ENCODE data around the gene INF2. TPM values are rescaled to one million over a fixed set of nuclear protein-coding genes. Genes with fewer than 3 reads are reported as not detected.

The INF2 gene
- total RNA-seq, 4 donors from 2014 or later: 187 to 510 (median 205) TPM

DNA sequence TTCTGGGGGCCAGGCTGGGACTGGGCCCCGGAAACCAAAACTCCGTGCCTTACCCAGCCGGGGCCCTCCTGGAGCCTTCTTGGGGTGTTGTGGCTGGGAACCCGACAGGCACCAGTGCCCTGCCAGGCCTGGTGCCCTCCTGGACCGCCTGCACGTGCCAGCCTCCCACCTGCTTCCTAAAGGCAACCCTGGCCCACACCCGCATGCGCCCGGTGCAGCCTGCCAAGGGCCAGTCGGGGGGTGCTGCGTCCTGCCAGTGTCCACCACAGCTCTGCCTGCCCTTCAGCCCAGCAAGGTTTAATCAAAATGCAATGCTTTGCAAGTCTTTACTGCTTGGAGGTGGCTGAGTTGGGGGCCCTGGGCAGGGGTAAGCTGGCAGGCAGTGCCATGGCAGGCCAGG is 29.5 kb downstream of the INF2 start:
- peaks cover 15 to 20% (median 18%) of the 10 kb centered on the region in 4 donors for H3K4me1 ChIP-seq
- intact Hi-C loops (cut with DNase I; ENCODE audit: low total_unique reads) (no loop called here), in situ Hi-C loops (cut with MboI; ENCODE audit: low pct_ligation_motif_present in 1 of 4, low pct_unique_long_range_greater_than_20kb in 1 of 4, low sequenced_read_pairs in 3 of 4) (loop anchor here in 1 of 4 donors (10.0 kb wide), 1 partner anchor 74 kb away; no protein-coding TSS in a partner anchor)
- H3K36me3 ChIP-seq: peaks cover 0 to 12% (median 4%) of the 10 kb centered on the region in 4 donors
- no peaks in the 10 kb centered on the region for H3K27me3 ChIP-seq
- no peak overlapping the region for H3K27ac ChIP-seq
- 92% methylated on average over 8 of the region's 11 CpGs; no CpG with 5 or more reads in 1 of the 2 donors for WGBS, 2 donors (ENCODE audit: low coverage in 1 of 2)
- TF ChIP-seq POLR2A (IDR thresholded peaks at IDR 0.05): no peak
- TF ChIP-seq EP300 (IDR thresholded peaks at IDR 0.05; ENCODE audit: low read depth): no peak
- TF ChIP-seq, protein P1, sequence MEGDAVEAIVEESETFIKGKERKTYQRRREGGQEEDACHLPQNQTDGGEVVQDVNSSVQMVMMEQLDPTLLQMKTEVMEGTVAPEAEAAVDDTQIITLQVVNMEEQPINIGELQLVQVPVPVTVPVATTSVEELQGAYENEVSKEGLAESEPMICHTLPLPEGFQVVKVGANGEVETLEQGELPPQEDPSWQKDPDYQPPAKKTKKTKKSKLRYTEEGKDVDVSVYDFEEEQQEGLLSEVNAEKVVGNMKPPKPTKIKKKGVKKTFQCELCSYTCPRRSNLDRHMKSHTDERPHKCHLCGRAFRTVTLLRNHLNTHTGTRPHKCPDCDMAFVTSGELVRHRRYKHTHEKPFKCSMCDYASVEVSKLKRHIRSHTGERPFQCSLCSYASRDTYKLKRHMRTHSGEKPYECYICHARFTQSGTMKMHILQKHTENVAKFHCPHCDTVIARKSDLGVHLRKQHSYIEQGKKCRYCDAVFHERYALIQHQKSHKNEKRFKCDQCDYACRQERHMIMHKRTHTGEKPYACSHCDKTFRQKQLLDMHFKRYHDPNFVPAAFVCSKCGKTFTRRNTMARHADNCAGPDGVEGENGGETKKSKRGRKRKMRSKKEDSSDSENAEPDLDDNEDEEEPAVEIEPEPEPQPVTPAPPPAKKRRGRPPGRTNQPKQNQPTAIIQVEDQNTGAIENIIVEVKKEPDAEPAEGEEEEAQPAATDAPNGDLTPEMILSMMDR (IDR thresholded peaks at IDR 0.05): no peak
- TF ChIP-seq POLR2AphosphoS5 (IDR thresholded peaks at IDR 0.05): no peak
- H3K4me3 ChIP-seq: no peak overlapping the region
- DNase-seq: no peak
- H3K9me3 ChIP-seq: no peaks in the 10 kb centered on the region

DNA sequence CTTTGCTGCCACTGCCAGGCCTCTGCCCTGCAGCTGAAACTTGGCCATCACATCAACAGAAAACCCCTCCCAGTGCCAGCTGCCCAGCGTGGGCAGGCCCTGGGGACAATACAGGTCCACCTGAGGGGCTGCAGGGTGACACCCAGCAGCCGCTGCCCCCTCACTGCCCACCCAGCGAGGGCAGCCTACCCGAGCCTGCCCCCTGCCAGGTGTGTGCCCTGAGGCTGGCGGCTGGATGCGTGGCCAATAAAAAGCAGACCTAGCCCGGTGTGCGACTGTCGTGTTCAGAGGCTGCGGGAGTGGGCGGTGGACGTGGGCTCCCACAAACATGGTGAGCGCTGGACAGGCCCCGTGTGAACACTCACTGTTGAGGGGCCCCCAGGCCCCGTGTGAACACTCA is 29.9 kb downstream of the INF2 start:
- Histone ChIP-seq H3K4me3 (no peak overlapping the region), H3K36me3 (peaks cover 0 to 7% (median 2%) of the 10 kb centered on the region in 4 donors)
- in situ Hi-C loops (cut with MboI; ENCODE audit: low pct_ligation_motif_present in 1 of 4, low pct_unique_long_range_greater_than_20kb in 1 of 4, low sequenced_read_pairs in 3 of 4): loop anchor here in 1 of 4 donors (10.0 kb wide), 1 partner anchor 75 kb away; no protein-coding TSS in a partner anchor

DNA sequence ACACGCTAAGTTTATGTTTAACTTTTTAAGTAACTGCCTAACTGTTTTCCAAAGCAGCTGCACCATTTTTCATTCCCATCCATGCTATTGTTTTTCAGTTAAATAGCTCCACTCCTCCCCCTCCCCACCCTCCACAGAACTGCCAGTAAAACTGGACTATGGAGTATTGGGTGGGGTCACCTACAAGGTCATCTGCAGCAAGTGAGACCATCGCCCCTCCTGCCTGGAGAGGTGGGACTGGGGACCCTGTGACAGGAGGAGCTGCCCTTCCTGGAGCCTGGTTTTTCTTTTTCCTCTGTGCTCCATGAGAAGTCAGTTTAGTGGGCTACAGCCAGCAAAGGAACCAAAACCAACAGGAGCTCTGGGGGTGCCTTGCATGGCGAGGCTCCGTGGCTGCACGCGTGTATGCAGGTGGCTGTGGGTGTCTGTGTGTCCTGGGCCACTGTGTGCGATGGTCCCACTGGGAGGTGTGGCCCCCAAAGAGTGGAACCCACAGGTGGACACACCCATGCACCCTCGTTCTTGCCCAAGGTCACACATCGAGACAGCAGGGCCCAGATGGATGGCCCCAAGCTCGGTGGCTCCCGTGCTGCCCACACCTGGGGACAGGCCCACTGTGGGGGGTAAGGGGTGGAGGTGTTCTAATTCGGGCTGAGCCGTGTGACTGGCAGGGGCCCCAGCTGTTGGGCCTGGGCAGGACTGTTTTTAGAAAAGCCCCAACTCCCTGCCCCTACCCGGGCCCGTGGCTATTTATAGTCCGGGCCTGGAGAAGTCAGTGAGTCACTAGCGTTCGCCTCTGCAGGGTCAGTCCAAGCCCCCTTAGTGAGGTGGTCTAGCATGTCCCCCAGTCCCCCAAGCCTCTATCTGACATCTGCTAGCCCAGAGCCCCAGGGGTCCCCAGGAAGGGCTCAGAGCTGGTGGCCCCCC is 32.4 kb downstream of the INF2 start:
- peaks cover 23 to 32% (median 28%) of the 10 kb centered on the region in 4 donors for H3K4me1 ChIP-seq
- DNase-seq: no peak
- no peaks in the 10 kb centered on the region for H3K36me3 ChIP-seq
- in situ Hi-C loops (cut with MboI; ENCODE audit: low pct_ligation_motif_present in 1 of 4, low pct_unique_long_range_greater_than_20kb in 1 of 4, low sequenced_read_pairs in 3 of 4): no loop called here
- H3K27me3 ChIP-seq: no peaks in the 10 kb centered on the region
- 76% methylated on average over 14 of the region's 18 CpGs; no CpG with 5 or more reads in 1 of the 2 donors for WGBS, 2 donors (ENCODE audit: low coverage in 1 of 2)
- intact Hi-C loops (cut with DNase I; ENCODE audit: low total_unique reads): no loop called here
- H3K4me3 ChIP-seq: no peak overlapping the region
- H3K9me3 ChIP-seq: no peaks in the 10 kb centered on the region
- H3K27ac ChIP-seq: peak overlapping the region in 2 of 4 donors; percentile 19 to 74
- TF ChIP-seq POLR2AphosphoS5 (IDR thresholded peaks at IDR 0.05) (no peak), EP300 (IDR thresholded peaks at IDR 0.05; ENCODE audit: low read depth) (no peak), POLR2A (IDR thresholded peaks at IDR 0.05) (no peak)
- TF ChIP-seq, protein P1 (IDR thresholded peaks at IDR 0.05): no peak

More for the DNA sequence above, 29.9 kb downstream of the INF2 start:
- WGBS, 2 donors (ENCODE audit: low coverage in 1 of 2): 82% methylated on average over 14 of the region's 15 CpGs; no CpG with 5 or more reads in 1 of the 2 donors
- H3K4me1 ChIP-seq: peaks cover 15 to 23% (median 19%) of the 10 kb centered on the region in 4 donors
- no peak for DNase-seq
- H3K27ac ChIP-seq: no peak overlapping the region
- intact Hi-C loops (cut with DNase I; ENCODE audit: low total_unique reads): no loop called here
- no peaks in the 10 kb centered on the region for H3K27me3 ChIP-seq
- H3K9me3 ChIP-seq: no peaks in the 10 kb centered on the region
- TF ChIP-seq, protein P1 (IDR thresholded peaks at IDR 0.05): no peak
- TF ChIP-seq EP300 (IDR thresholded peaks at IDR 0.05; ENCODE audit: low read depth): no peak
- TF ChIP-seq POLR2AphosphoS5 (IDR thresholded peaks at IDR 0.05): no peak
- TF ChIP-seq POLR2A (IDR thresholded peaks at IDR 0.05): no peak

DNA sequence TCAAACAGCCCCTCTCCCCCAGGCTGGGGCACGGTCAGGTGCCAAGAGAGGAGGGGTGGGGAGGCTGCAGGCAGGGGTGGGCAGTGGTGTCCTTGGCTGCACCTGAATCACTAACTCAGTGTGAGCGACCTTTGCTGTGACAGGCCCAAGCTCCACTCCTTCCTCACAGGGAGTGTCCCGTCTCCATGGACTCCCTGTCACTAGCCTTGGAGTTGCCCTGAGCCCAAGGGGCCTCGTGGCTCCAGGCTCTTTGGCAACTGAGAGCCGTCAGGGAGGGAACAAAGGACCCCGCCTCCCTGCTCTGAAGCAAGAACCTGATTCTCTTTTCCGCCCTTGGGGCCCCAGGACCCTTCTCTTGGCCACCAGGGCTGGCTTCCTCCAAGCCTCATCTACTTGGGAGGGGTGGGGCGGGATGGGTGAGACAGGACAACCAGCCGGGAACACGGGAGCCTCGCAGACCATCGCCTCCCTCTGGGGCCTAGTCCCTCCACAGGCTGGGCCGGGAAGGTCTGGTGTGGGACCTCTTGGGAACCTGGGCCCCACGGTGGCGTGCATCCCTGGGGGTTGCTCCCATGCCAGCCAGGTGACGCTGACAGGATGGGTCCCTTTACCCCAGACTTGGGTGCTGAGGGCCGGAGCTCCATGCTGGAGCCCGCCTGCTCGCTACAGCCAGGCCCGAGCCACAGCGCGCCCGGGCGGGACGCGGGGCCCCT is 33.7 kb downstream of the INF2 start:
- peak; percentile 25 for DNase-seq
- 48% methylated on average over 15 of the region's 26 CpGs; no CpG with 5 or more reads in 1 of the 2 donors for WGBS, 2 donors (ENCODE audit: low coverage in 1 of 2)
- Histone ChIP-seq H3K9me3 (no peaks in the 10 kb centered on the region), H3K4me1 (peaks cover 23 to 32% (median 28%) of the 10 kb centered on the region in 4 donors), H3K4me3 (peak overlapping the region in 2 of 4 donors; percentile 64 to 67), H3K27me3 (no peaks in the 10 kb centered on the region), H3K36me3 (no peaks in the 10 kb centered on the region), H3K27ac (peak overlapping the region; percentile 45 to 82 (median 70))
- TF ChIP-seq POLR2AphosphoS5 (IDR thresholded peaks at IDR 0.05): no peak
- TF ChIP-seq POLR2A (IDR thresholded peaks at IDR 0.05): no peak
- TF ChIP-seq, protein P1 (IDR thresholded peaks at IDR 0.05): no peak
- in situ Hi-C loops (cut with MboI; ENCODE audit: low pct_ligation_motif_present in 1 of 4, low pct_unique_long_range_greater_than_20kb in 1 of 4, low sequenced_read_pairs in 3 of 4) (no loop called here), intact Hi-C loops (cut with DNase I; ENCODE audit: low total_unique reads) (no loop called here)

All from transverse colon (tissue), 4 donors.